ENCODE measurements around the gene P4HTM. TPM values are rescaled to one million over a fixed set of nuclear protein-coding genes. Genes with fewer than 3 reads are reported as not detected.

The P4HTM gene
- total RNA-seq, 1 experiment from 2014 or later = 18.8 TPM

- BruUV-seq (replicated peaks) = no TSS peak
- intact Hi-C loops (cut with micrococcal nuclease) = no loop called here
- no peaks in the 10 kb centered on the region for H3K27me3 Mint-ChIP-seq (ENCODE audit: insufficient read depth, unreplicated experiment)
- TF ChIP-seq, protein P1, sequence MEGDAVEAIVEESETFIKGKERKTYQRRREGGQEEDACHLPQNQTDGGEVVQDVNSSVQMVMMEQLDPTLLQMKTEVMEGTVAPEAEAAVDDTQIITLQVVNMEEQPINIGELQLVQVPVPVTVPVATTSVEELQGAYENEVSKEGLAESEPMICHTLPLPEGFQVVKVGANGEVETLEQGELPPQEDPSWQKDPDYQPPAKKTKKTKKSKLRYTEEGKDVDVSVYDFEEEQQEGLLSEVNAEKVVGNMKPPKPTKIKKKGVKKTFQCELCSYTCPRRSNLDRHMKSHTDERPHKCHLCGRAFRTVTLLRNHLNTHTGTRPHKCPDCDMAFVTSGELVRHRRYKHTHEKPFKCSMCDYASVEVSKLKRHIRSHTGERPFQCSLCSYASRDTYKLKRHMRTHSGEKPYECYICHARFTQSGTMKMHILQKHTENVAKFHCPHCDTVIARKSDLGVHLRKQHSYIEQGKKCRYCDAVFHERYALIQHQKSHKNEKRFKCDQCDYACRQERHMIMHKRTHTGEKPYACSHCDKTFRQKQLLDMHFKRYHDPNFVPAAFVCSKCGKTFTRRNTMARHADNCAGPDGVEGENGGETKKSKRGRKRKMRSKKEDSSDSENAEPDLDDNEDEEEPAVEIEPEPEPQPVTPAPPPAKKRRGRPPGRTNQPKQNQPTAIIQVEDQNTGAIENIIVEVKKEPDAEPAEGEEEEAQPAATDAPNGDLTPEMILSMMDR (IDR thresholded peaks at IDR 0.05; ENCODE audit: unreplicated experiment) = no peak
- peak; percentile 37 for DNase-seq (ENCODE audit: unreplicated experiment)
- no peaks in the 10 kb centered on the region for H3K9me3 Mint-ChIP-seq (ENCODE audit: unreplicated experiment)
- peak overlapping the region; percentile 89 for H3K4me3 Mint-ChIP-seq (ENCODE audit: unreplicated experiment)
- CTCF ChIA-PET = interaction anchor here (1.1 to 2.4 kb wide), 3 partner anchors 9 to 30 kb away, joined by 3 to 7 read pairs (median 5); no protein-coding TSS in a partner anchor
- peak overlapping the region; percentile 86 for H3K27ac Mint-ChIP-seq (ENCODE audit: low read depth, unreplicated experiment)
- H3K36me3 Mint-ChIP-seq (ENCODE audit: insufficient read depth, unreplicated experiment) = peaks cover 64% of the 10 kb centered on the region
- H3K4me1 Mint-ChIP-seq (ENCODE audit: insufficient read depth, unreplicated experiment) = no peaks in the 10 kb centered on the region
- POLR2A ChIA-PET = interaction anchor here (0.7 to 9.9 kb wide), 16 partner anchors 9 to 453 kb away, joined by 3 to 251 read pairs (median 4); partner anchors contain the start of genes DAG1, IMPDH2, P4HTM and QRICH1
These were observed 27.4 kb downstream of the P4HTM start for GRCh38 chr3:49017229-49017970.

DNA sequence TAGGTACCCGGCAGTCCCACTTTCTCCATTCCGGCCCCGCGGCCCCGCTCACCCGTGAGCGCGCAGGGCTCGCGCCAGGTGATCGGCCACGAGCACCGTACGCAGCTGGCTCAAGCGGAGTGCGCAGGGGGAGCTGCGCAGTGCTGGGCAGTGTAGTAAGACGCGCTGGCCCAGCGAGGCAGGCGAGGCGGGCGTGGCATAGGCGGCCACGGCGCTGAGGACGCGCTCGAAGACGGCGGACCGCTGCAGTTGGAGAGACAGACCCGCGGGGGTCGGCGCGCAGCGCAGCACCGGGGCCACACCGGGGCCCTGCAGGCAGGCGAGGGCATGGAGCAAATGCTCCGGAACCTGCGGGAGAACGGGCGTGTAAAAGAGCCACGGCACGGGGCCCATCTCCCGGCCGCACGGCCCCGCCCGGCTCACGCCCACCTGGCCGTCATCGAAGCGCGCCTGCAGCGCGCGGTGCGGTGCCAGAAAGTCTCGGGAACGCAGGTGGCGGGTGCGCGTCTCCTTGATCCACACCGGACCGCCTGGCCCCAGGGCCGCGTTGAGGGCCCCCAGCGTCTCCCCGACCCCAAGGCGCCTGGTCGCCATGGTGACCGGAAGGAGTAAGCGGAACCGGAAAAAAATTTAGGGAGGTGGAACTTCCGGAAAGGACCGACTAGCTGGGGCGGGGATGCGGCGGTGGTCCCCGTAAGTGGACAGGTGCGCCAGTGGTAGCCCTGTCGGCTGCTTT, 28.1 kb downstream of the P4HTM start, which contains the start of gene DALRD3:
Gene DALRD3 (minus strand): TSS at position 610 of the 736 bp plus-strand sequence. CDS start 16 bp downstream, at position 594.
- ChIA-PET CTCF (interaction anchor here (1.1 to 2.4 kb wide), 4 partner anchors 10 to 30 kb away, joined by 3 to 7 read pairs (median 4); partner anchors contain the start of gene P4HTM), POLR2A (interaction anchor here (0.7 to 9.9 kb wide), 17 partner anchors 8 to 452 kb away, joined by 3 to 251 read pairs (median 5); partner anchors contain the start of genes ARIH2, DAG1, IMPDH2 and P4HTM)
- DNase-seq (ENCODE audit: unreplicated experiment) = peak; percentile 66
- TF ChIP-seq, protein P1 (IDR thresholded peaks at IDR 0.05; ENCODE audit: unreplicated experiment) = no peak
- BruUV-seq (replicated peaks) = no TSS peak
- Mint-ChIP-seq H3K36me3 (ENCODE audit: insufficient read depth, unreplicated experiment) (peaks cover 66% of the 10 kb centered on the region), H3K27me3 (ENCODE audit: insufficient read depth, unreplicated experiment) (no peaks in the 10 kb centered on the region), H3K9me3 (ENCODE audit: unreplicated experiment) (no peaks in the 10 kb centered on the region), H3K4me1 (ENCODE audit: insufficient read depth, unreplicated experiment) (no peaks in the 10 kb centered on the region), H3K4me3 (ENCODE audit: unreplicated experiment) (peak within 1 kb of the TSS; percentile 89), H3K27ac (ENCODE audit: low read depth, unreplicated experiment) (peak within 1 kb of the TSS; percentile 86)
- intact Hi-C loops (cut with micrococcal nuclease) = no loop called here

GRCh38 chr3:49018707-49019006, 28.6 kb downstream of the P4HTM start:
- no TSS peak for BruUV-seq (replicated peaks)
- no peaks in the 10 kb centered on the region for H3K27me3 Mint-ChIP-seq (ENCODE audit: insufficient read depth, unreplicated experiment)
- H3K9me3 Mint-ChIP-seq (ENCODE audit: unreplicated experiment) = no peaks in the 10 kb centered on the region
- ChIA-PET POLR2A (interaction anchor here (0.7 to 9.9 kb wide), 14 partner anchors 8 to 451 kb away, joined by 3 to 251 read pairs (median 6); partner anchors contain the start of genes ARIH2, IMPDH2, P4HTM and QRICH1), CTCF (interaction anchor here (1.2 kb wide), 1 partner anchor 29 kb away, joined by 4 read pairs; the partner anchor contains the start of gene P4HTM)
- TF ChIP-seq, protein P1 (IDR thresholded peaks at IDR 0.05; ENCODE audit: unreplicated experiment) = no peak
- peaks cover 66% of the 10 kb centered on the region for H3K36me3 Mint-ChIP-seq (ENCODE audit: insufficient read depth, unreplicated experiment)
- no peaks in the 10 kb centered on the region for H3K4me1 Mint-ChIP-seq (ENCODE audit: insufficient read depth, unreplicated experiment)
- intact Hi-C loops (cut with micrococcal nuclease) = no loop called here
- peak overlapping the region; percentile 89 for H3K4me3 Mint-ChIP-seq (ENCODE audit: unreplicated experiment)
- DNase-seq (ENCODE audit: unreplicated experiment) = peak; percentile 26
- H3K27ac Mint-ChIP-seq (ENCODE audit: low read depth, unreplicated experiment) = peak overlapping the region; percentile 86

Measured in MCF 10A (cell line).